HG03175 (cell line): Measurements from ENCODE around the gene CPNE2.
"Not testable (repeated sequence)": the region's sequence is repeated elsewhere in the genome, so short reads cannot be mapped to it uniquely, and the experiment has no call there.

Experiments
- ATAC-seq: cut with Tn5 transposase; IDR thresholded peaks from one replicate; pipeline ENCODE4 v1.9.1; 2021; ENCODE audit warnings: mild to moderate bottlenecking, moderate library complexity; ENCODE audit not compliant: unreplicated experiment

The CPNE2 gene

GRCh38 chr16:57096192-57096591 lies 3.8 kb downstream of the CPNE2 start:
- no peak for ATAC-seq

DNA sequence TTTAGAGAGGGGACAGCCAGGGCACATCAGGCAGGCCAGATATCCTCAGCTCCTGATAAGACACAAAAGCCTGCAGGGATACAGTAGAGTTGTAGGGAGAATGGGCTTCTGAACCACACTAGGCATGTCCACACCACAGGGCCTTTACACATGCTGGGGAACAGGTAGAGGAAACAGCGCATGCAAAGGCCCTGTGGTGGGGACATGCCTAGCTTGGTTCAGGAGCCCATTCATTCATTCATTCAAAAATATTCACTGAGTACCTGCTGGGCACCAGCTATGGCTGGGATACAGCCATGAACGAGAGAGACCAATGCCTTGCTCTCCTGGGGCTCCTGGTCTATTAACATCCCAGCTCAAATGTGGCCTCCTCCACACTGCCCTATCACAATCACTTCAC lies 4.4 kb downstream of the CPNE2 start:
- no peak for ATAC-seq

DNA sequence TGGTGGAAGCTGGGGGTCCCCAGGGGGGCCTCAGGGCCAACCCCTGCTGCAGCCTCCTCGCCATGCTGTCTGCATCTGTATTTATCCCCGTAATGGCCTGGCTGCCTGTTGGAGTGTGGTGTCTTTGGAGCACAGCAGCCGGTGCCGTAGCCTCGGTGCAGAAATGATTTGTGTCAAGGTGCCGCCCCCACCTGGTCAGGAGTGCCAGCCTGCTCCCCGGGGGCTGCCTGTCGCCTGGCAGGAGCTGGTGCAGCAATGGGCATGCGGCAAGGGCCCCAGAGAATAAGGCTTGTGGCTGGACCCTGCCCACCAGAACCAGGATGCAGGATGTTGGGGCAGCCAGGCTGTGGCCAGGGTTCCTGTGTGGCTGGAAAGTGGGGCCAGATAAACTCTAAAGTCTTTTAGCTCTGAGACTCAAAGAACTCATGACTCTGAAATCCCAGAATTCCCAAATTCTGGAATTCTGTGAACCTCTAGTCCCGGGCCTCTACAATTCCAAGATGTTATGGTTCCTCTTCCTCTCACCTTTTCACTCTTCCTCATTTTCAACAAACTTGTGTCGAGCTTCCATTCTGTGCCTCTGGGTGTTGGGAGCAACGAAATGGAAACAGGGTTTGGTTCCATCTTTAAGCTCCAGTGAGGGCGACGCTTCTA lies 5.9 kb downstream of the CPNE2 start:
- ATAC-seq = no peak

DNA sequence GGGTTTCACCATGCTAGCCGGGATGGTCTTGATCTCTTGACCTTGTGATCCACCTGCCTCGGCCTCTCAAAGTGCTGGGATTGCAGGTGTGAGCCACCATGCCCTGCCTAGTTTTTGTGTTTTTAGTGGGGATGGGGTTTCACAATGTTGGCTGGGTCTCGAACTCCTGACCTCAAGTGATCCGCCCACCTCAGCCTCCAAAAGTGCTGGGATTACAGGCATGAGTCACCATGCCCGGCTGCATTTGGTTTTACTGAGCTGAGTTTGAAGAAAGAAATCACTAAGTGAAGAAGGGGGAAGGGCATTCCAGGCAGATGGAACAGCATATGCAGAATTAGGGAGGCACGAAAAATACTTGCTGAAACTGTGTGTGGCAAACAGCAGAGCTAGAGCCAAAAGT lies 7.6 kb downstream of the CPNE2 start:
- not testable (repeated sequence) for ATAC-seq

DNA sequence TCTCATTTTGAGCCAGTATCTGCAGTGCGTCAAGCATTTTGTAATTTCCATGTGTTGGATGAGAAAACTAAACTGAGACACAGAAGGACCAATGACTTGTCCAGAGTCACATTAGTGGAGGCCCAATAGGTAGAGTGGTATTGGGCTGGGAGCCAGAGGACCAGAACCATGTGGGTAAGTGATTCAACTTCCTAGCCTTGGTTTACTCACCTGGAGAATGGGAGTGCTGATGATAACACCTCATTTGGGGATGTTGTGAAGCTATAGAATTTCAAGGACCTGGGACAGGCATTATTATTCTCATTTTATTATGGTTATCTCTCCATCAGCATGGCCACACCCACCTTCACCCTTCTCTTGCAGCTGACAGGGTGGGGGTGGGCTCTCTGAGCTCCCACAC lies 8.1 kb downstream of the CPNE2 start:
- no peak for ATAC-seq

GRCh38 chr16:57102888-57103851 lies 10.8 kb downstream of the CPNE2 start:
- no peak for ATAC-seq

- no peak for ATAC-seq
Measured at GRCh38 chr16:57104706-57105105, 12.3 kb downstream of the CPNE2 start.

DNA sequence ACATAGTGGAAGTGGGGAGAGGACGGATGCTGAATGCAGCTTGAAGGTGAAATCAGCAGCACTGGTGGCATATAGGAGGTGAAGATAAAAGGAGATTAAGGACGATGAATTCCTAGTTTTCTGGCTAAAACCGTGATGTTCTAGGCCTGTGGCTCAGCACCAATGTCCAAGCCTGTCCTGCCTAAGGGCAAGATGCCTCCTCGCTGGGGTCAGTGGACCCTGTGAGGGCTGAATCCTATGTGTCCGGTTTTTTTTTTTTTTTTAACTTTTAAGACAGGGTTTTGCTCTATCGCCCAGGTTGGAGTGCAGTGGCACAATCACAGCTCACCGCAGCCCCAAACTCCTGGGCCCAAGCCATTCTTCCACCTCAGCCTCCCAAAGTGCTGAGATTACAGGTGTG lies 12.8 kb downstream of the CPNE2 start:
- ATAC-seq = no peak

GRCh38 chr16:57106767-57107166 lies 14.4 kb downstream of the CPNE2 start:
- no peak for ATAC-seq

- ATAC-seq = no peak
Measured at GRCh38 chr16:57107321-57107922, 15.0 kb downstream of the CPNE2 start.

DNA sequence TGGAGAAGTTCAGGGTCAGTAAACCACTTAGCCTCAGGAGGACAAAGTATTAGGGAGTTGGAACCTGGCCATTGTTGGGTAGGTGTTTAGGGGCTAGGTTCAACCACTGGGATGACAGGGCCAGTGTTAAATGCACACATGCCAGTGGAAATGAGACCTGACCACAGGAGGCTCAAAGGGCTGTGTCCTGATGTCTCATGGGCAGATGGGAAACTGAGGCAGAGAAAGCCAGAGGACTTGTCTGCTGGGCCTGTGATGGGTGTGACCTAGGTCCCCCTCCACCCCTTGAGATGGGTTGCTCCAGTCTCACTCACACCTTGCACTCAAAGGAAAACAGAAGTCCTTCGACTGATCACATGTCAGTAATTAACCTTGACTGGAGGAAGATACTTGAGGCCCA lies 16.0 kb downstream of the CPNE2 start:
- ATAC-seq = no peak

DNA sequence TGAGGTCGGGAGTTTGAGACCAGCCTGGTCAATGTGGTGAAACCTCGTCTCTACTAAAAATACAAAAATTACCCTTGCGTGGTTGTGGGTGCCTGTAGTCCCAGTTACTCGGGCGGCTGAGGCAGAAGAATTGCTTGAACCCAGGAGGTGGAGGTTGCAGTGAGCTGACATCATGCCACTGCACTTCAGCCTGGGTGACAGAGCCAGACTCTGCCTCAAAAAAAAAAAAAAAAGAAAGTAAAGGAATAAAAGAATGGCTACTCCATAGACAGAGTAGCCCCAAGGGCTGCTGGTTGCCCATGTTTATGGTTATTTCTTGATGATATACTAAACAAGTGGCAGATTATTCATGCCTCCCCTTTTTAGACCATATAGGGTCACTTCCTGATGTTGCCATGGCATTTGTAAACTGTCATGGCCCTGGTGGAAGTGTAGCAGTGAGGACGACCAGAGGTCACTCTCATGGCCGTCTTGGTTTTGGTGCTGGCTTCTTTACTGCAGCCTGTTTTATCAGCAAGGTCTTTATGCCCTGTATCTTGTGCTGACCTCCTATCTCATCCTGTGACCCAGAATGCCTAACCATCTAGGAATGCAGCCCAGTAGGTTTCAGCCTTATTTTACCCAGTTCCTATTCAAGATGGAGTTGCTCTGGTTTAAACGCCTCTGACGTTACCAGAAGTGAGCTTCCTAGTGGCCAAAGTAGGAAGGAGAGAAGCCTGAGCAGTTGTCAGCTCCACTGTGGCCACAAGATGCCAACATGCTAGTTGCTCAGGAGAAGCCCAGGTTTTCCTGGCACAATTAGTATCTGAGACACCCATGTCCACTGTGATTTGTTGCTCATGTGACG lies 17.1 kb downstream of the CPNE2 start:
- not testable (repeated sequence) for ATAC-seq

DNA sequence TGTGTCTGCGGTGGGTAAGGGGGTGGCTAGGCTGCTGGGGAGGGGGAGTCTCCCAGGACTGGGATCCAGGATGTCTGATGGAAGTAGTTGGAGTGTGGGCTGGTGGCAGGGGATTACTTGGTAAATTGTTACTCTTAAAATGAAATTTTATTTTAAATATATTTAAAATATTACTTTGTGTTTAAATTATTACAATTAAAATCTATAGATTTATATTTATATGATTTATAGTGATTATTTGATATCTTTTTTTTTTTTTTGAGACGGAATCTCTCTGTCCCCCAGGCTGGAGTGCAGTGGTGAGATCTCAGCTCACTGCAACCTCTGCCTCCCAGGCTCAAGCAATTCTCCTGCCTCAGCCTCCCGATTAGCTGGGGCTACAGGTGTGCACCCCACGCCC lies 18.6 kb downstream of the CPNE2 start:
- ATAC-seq = no peak

GRCh38 chr16:57111420-57111819 lies 19.0 kb downstream of the CPNE2 start:
- no peak for ATAC-seq

- ATAC-seq = no peak
Measured at GRCh38 chr16:57112403-57113041, 20.1 kb downstream of the CPNE2 start.

DNA sequence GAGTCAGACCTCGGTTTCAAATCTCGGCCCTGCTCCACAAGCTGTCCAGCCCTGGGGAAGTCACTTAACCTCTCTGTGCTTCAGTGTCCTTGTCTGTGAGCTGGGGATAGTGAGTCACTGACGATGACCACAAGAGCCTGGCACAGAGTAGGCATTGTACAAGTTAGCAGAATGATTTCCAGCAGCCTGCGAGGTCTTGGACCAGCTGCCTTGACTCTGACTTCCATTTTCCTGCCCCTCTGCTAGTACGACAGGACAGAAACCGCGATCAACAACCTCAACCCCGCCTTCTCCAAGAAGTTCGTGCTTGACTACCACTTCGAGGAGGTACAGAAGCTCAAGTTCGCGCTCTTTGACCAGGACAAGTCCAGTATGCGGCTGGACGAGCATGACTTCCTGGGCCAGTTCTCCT lies 20.7 kb downstream of the CPNE2 start:
- no peak for ATAC-seq

GRCh38 chr16:57113664-57114063 lies 21.3 kb downstream of the CPNE2 start:
- ATAC-seq = no peak

- no peak for ATAC-seq
Measured at GRCh38 chr16:57115168-57115513, 22.8 kb downstream of the CPNE2 start.

DNA sequence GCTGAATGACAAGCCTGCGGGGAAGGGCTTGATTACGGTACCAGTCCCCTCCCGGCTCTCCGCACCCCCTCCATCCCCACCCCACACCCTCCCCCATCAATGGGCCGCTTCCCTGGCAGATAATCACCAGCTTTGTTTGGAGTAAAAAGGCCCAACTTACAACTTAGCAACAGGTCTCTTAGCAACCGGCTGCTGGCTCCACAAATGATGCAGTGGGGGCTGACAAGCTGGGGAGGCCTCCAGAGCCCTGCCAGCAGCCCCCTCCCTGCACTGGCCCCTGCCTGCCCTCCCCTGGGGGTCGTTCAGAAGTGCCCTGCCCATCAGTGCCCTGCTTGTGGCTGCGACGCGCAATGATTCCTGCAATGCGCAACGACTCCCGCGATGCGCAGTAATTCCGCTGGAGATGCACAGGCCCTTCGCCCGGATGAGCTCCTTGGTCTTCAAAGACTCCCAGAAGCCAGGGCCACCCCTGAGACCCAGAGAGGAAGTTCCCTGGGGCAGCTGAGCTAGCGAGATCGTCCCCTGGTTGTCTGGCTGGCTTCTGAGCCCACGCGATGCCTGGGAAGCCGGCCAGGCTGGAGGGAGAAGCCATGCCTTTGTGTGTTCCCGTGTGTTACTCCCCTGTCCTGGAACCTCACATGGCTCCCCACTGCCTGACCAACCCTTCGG lies 23.3 kb downstream of the CPNE2 start:
- no peak for ATAC-seq
